ENCODE data around the gene SMG5.

Gene SMG5

DNA sequence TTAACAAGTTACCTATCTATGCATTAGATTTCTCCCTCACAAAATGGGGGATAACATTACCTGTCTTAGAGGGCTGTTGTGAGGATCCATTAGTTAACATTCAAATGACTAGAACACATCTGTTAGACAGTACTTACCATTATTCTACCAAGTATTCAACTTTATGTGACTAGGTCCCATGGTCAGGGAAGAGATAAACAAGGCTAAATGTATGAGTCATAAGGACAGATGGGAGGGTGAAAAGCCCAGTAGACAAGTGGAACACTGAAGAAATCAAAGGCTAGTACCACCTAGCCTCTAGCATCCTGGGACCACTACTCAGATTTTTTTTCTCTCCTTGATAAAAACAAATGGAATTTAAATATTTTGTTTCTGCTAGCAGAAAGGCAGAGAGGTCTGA lies 25.5 kb upstream of the SMG5 start:
- TF ChIP-seq CTCF (IDR thresholded peaks at IDR 0.05; ENCODE audit: insufficient read depth, low read length, poor library complexity, severe bottlenecking), result no peak
- H3K36me3 ChIP-seq (ENCODE audit: control insufficient read depth, insufficient read depth, low read length), result peaks cover 22% of the 10 kb centered on the region
- DNase-seq (ENCODE audit: extremely low read depth, insufficient read length), result no peak
- H3K4me3 ChIP-seq (replicated peaks; ENCODE audit: low read depth, low read length), result no peak overlapping the region
- no peaks in the 10 kb centered on the region for H3K27me3 ChIP-seq (replicated peaks; ENCODE audit: control insufficient read depth, insufficient read depth, low read length)

- no peak for TF ChIP-seq CTCF (IDR thresholded peaks at IDR 0.05; ENCODE audit: insufficient read depth, low read length, poor library complexity, severe bottlenecking)
- Histone ChIP-seq H3K36me3 (ENCODE audit: control insufficient read depth, insufficient read depth, low read length) (peaks cover 11% of the 10 kb centered on the region), H3K27me3 (replicated peaks; ENCODE audit: control insufficient read depth, insufficient read depth, low read length) (no peaks in the 10 kb centered on the region), H3K4me3 (replicated peaks; ENCODE audit: low read depth, low read length) (no peak overlapping the region)
- no peak for DNase-seq (ENCODE audit: extremely low read depth, insufficient read length)
These were observed 22.6 kb upstream of the SMG5 start for GRCh38 chr1:156305215-156305614.

- TF ChIP-seq CTCF (IDR thresholded peaks at IDR 0.05; ENCODE audit: insufficient read depth, low read length, poor library complexity, severe bottlenecking), result no peak
- DNase-seq (ENCODE audit: extremely low read depth, insufficient read length), result no peak
- H3K27me3 ChIP-seq (replicated peaks; ENCODE audit: control insufficient read depth, insufficient read depth, low read length), result no peaks in the 10 kb centered on the region
These were observed 20.6 kb upstream of the SMG5 start for GRCh38 chr1:156303241-156303640.

DNA sequence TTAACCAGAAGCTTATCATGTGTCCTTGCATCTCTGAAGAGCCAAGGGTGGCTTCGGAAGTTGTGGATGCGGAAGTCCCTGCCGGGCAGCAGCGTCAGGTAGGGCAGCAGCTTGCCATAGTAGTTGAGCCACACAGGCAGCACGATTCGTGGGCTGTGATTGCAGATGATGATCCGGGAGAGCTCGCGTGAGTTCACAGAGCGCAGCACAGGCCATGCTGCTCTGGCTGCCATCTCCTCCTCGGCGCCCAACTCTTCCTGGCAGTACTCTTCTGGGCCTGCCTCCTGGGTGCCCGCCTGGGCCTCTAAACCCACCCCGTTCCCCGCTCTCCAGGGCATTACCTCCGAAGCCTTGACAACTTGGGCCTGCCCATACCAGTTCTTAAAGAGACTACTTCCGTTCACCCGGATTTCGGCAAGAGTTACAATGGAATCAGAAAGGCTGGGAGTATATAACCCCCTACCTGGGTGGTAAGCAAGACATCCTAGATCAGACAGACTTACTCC lies 16.3 kb upstream of the SMG5 start, which contains the start of gene VHLL:
Gene VHLL, minus strand, starts transcription at position 456 of the 506 bp plus-strand sequence. Its CDS starts 118 bp downstream, at position 338.
- Histone ChIP-seq H3K4me3 (replicated peaks; ENCODE audit: low read depth, low read length) (no peak within 1 kb of the TSS), H3K36me3 (ENCODE audit: control insufficient read depth, insufficient read depth, low read length) (no peaks in the 10 kb centered on the region; the same call in 1 of the 2 replicates), H3K27me3 (replicated peaks; ENCODE audit: control insufficient read depth, insufficient read depth, low read length) (no peaks in the 10 kb centered on the region)
- DNase-seq (ENCODE audit: extremely low read depth, insufficient read length), result no peak
- TF ChIP-seq CTCF (IDR thresholded peaks at IDR 0.05; ENCODE audit: insufficient read depth, low read length, poor library complexity, severe bottlenecking), result no peak

More at GRCh38 chr1:156303241-156303640, 20.6 kb upstream of the SMG5 start:
- Histone ChIP-seq H3K4me3 (replicated peaks; ENCODE audit: low read depth, low read length) (no peak overlapping the region), H3K36me3 (ENCODE audit: control insufficient read depth, insufficient read depth, low read length) (peaks cover 3% of the 10 kb centered on the region)

DNA sequence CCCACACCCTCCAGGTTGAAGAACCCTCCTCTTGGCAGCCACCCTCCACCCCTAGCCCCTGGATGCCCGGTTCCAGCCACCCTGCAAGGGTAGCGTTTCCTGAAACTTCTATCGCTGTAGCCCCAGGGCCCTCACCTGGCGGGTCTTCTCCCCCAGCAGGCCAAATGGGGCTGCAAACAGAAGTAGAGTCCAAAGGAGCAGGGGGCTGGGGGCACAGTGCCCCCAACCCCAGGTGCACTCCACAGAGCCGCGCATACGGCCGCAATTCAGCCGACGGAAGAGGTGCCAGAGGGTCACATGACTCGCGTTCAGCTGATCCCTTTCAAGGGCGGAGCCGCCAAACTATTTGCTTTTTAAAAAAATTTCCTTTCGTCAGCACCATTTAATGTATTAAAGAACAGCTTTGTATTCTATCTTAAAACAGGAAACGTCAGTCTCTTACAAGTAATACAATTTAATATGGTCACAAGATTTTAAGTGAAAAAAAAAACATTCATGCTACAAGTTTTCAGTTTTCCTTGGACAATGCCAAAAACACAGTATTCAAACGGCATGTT lies 12.8 kb upstream of the SMG5 start, which contains the start of gene GLMP:
Gene GLMP, minus strand, starts transcription at position 289 of the 557 bp plus-strand sequence. Its CDS starts 34 bp downstream, at position 255.
- DNase-seq (ENCODE audit: extremely low read depth, insufficient read length), result peak; percentile 27
- Histone ChIP-seq H3K4me3 (replicated peaks; ENCODE audit: low read depth, low read length) (peak within 1 kb of the TSS; percentile 71), H3K27me3 (replicated peaks; ENCODE audit: control insufficient read depth, insufficient read depth, low read length) (no peaks in the 10 kb centered on the region), H3K36me3 (ENCODE audit: control insufficient read depth, insufficient read depth, low read length) (no peaks in the 10 kb centered on the region)
- no peak for TF ChIP-seq CTCF (IDR thresholded peaks at IDR 0.05; ENCODE audit: insufficient read depth, low read length, poor library complexity, severe bottlenecking)
